ENCODE data around the gene SDSL. TPM values are rescaled to one million over a fixed set of nuclear protein-coding genes. Genes with fewer than 3 reads are reported as not detected.

The SDSL gene
- total RNA-seq, 1 donor from 2014 or later = 93.0 TPM

DNA sequence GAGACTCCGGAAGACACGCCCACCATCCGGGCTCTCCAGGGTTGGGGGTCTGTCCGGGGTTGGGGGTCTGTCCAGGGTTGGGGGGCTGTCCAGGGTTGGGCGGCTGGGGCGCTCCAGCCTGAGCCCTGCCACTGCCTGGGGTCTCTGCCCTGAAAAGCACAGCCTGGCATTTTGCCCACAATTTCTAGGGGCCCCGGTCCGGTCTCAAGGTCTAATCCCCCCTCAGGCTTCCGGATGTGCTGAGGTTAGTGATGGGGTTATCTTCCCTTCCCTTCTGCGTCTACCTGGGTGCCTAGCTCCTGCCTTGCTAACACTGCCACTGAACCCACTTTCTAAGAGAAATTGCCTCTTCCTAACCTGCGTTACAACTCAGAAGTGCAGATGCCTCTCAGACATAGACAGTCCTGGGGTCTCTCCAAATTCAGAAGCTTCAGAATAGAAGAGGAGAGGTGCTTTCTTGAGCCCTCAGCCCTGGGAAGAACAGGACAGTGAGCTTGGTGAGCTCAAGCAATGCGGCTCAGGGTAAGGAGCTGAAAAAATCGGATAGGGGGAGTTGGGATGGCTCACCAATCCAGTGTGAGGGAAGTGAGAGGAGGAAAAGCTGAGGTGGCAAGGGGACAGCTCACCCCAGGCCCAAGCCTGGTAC lies 43.8 kb downstream of the SDSL start:
- DNase-seq (ENCODE audit: low spot score) (no peak), ATAC-seq (no peak)

GRCh38 chr12:113466454-113467141 lies 44.4 kb downstream of the SDSL start:
- ATAC-seq = no peak

GRCh38 chr12:113467142-113467501 lies 44.9 kb downstream of the SDSL start:
- no peak for ATAC-seq
- DNase-seq (ENCODE audit: low spot score) = no peak

More at GRCh38 chr12:113466454-113467141, 44.4 kb downstream of the SDSL start:
- DNase-seq (ENCODE audit: low spot score) = no peak

DNA sequence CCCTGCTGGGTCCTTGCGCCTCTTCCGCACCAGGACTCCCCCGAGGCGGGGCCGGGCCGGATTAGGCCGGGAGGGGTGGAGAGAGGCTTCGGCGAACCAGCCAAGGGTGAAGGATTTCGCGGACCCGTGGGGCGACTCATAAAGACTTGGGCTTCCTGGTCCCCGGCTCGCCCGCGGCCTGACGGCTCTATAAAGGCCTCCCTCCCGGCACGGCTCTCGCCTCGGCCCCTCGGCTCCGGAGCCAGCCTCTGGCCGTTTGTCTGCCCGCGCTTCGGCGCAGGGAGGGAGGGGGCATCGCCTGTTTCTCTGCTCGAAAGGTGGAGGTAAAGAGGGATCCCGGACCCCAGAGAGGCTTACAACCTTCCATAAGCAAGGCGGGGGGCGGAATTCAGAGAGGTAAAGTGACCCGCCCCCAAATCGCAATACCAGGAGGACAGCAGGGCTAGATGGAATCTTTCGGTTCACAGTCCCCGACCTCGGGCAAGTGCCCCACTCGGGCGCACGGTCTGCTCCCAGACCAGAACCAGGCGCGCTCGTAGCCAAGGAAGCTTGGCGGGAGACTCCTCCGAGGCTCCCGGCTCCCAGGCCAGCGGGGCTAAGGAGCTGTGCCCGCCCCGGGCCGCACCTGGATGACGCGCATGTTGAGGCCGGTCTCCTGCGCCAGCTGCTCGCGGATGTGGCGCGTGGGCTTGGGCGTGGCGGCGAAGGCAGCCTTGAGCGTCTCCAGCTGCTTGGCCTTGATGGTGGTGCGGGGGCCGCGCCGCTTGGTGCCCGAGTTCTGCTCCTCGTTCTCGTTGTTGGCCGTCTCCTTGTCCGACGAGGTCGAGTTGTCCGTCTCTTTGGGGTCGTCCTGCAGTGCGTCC lies 45.6 kb downstream of the SDSL start:
- ATAC-seq = no peak
- DNase-seq (ENCODE audit: low spot score) = no peak

DNA sequence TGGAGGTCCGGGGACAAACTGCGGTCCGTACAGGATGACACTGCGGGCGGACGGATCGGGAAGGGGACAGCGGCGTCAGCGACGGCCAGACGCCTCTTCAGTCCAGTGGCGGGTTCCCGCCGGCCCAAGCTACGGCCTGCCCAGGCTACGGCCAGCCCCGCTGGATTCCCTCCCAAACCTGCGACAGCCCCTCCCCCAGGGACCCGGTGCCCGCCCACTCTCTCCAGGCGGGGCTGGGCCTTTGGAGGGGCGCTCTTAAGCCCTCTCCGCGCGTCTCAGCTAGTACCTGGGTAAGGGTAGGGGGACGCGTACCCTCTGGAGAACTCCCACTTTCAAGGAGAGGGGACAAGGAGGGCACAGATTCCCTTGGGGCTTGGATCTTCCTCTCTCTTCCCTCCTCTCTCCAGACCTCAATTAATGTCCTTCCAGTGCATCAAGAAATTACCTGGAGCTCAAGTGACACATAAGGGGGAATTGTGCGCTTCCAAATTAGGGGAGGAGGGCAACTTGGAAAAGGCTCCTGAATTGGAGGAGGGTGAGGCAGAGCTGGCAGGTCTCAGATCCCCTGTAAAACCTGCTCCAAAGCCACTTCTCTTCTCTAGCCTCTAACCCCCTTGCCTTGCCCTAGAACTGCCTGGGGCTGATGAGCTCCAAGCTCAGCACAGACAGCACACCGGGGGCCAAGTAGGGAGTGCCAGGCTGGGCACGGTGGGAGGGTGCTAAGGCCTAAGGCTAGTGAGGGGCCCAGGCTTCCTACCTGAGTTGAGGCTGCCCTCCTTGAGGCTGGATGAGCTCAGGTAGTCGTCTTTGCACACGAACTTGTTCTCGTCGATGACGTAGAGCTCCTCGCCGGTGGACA lies 46.4 kb downstream of the SDSL start:
- no peak for ATAC-seq
- no peak for DNase-seq (ENCODE audit: low spot score)

GRCh38 chr12:113469224-113469948 lies 47.2 kb downstream of the SDSL start:
- ATAC-seq (no peak), DNase-seq (ENCODE audit: low spot score) (no peak)

GRCh38 chr12:113469949-113470743 lies 48.0 kb downstream of the SDSL start:
- no peak for DNase-seq (ENCODE audit: low spot score)
- ATAC-seq = no peak

- ATAC-seq = no peak
These were observed 48.9 kb downstream of the SDSL start for GRCh38 chr12:113470871-113471618.

GRCh38 chr12:113471619-113472171 lies 49.5 kb downstream of the SDSL start, which contains the start of gene LHX5:
Gene LHX5 (minus strand): TSS chr12:113471871. CDS start chr12:113471498, 373 bp downstream.
- DNase-seq (ENCODE audit: low spot score) (no peak), ATAC-seq (no peak)

More at GRCh38 chr12:113470871-113471618, 48.9 kb downstream of the SDSL start:
- no peak for DNase-seq (ENCODE audit: low spot score)

- DNase-seq (ENCODE audit: low spot score) (no peak), ATAC-seq (no peak)
These were observed 50.3 kb downstream of the SDSL start for GRCh38 chr12:113472191-113473121.

- ATAC-seq (no peak), DNase-seq (ENCODE audit: low spot score) (no peak)
These were observed 51.2 kb downstream of the SDSL start for GRCh38 chr12:113473400-113473799.

GRCh38 chr12:113473942-113474341 lies 51.8 kb downstream of the SDSL start:
- DNase-seq (ENCODE audit: low spot score) (no peak), ATAC-seq (no peak)

- DNase-seq (ENCODE audit: low spot score) (no peak), ATAC-seq (no peak)
These were observed 52.7 kb downstream of the SDSL start for GRCh38 chr12:113474635-113475436.

- DNase-seq (ENCODE audit: low spot score) (no peak), ATAC-seq (no peak)
These were observed 53.4 kb downstream of the SDSL start for GRCh38 chr12:113475451-113476175.

GRCh38 chr12:113476176-113476986 lies 54.2 kb downstream of the SDSL start:
- DNase-seq (ENCODE audit: low spot score) = no peak
- ATAC-seq = no peak
